ENCODE results near the gene FSHR. TPM values are rescaled to one million over a fixed set of nuclear protein-coding genes. Genes with fewer than 3 reads are reported as not detected.

The FSHR gene
- total and polyA plus RNA-seq, 2 of the 4 experiments (the other 2 are of a cell fraction) = not detected

DNA sequence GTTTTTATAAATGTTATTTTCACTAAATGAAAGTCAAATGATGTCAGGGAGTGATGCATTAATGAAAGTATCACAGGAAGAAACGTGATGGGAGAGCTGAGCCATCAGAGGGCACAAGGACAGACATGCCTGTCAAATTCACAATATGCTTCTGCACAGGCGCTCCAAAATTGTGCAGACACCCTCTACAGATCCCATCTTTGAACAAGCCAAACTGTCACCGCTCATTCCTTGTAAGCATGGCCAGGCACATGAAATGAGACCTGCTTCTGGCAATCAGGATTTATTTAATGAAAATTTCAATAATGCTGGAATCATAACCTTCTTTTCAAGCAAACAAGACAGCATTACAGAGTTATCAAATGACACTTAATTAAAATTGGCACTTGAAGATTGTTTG lies 20.4 kb upstream of the FSHR start:
- H2BK20ac ChIP-seq (ENCODE audit: low read depth, low read length) = no peak overlapping the region
- ChIA-PET CTCF (interaction anchor here (1.1 kb wide), 1 partner anchor 21 kb away, joined by 3 read pairs; no protein-coding TSS in a partner anchor), POLR2A (ENCODE audit: unreplicated experiment) (no interaction called here)
- no peak for ATAC-seq (ENCODE audit: low read depth)
- H3K18ac ChIP-seq (ENCODE audit: low read depth, low read length) = no peak overlapping the region
- H4K91ac ChIP-seq (ENCODE audit: insufficient read depth, low read depth, low read length) = no peak overlapping the region
- no peak overlapping the region for H3K14ac ChIP-seq (replicated peaks; ENCODE audit: low read depth, low read length)
- H4K5ac ChIP-seq (ENCODE audit: low read depth, low read length) = no peak overlapping the region
- H3K4me1 ChIP-seq (ENCODE audit: control insufficient read depth, insufficient read depth, low read length) = no peaks in the 10 kb centered on the region
- H3K9me3 ChIP-seq (ENCODE audit: control insufficient read depth, insufficient read depth, low read length) = peaks cover 2% of the 10 kb centered on the region
- H3K56ac ChIP-seq (ENCODE audit: extremely low read depth, insufficient read depth, low read length) = no peak overlapping the region
- intact Hi-C loops (cut with micrococcal nuclease) = no loop called here
- no TSS peak for BruUV-seq (replicated peaks)
- H3K27ac ChIP-seq (ENCODE audit: insufficient read depth, low read length) = no peak overlapping the region
- no peaks in the 10 kb centered on the region for H4K20me1 ChIP-seq (ENCODE audit: insufficient read depth, low read length)
- H3K9me1 ChIP-seq (ENCODE audit: insufficient read depth, low read length) = no peaks in the 10 kb centered on the region
- DNase-seq = no peak
- H3K36me3 ChIP-seq (ENCODE audit: control insufficient read depth, insufficient read depth, low read length) = no peaks in the 10 kb centered on the region
- H2AK5ac ChIP-seq (ENCODE audit: low read depth, low read length) = no peak overlapping the region
- H3K79me1 ChIP-seq (ENCODE audit: low read depth in 1 of 2, low read length in 2 of 2) = no peaks in the 10 kb centered on the region
- H4K8ac ChIP-seq (ENCODE audit: low read depth in 2 of 2, low read length in 2 of 2) = no peak overlapping the region
- no peak overlapping the region for H2BK15ac ChIP-seq (ENCODE audit: low read depth, low read length)
- dilution Hi-C loops (cut with HindIII; ENCODE audit: low sequenced_read_pairs, unreplicated experiment) = no loop called here
- no peaks in the 10 kb centered on the region for H3K27me3 ChIP-seq (ENCODE audit: control insufficient read depth, insufficient read depth, low read length)
- no peak overlapping the region for H2AK9ac ChIP-seq (replicated peaks; ENCODE audit: low read depth, low read length, poor library complexity)
- 0% methylated on average over 1 of the region's 3 CpGs; no CpG with 5 or more reads in 1 of the 2 experiments for WGBS, 2 experiments (ENCODE audit: extremely low coverage in 2 of 2, insufficient read length in 1 of 2)
- H2BK5ac ChIP-seq (ENCODE audit: low read depth, low read length, poor library complexity, severe bottlenecking) = no peak overlapping the region
- no peak overlapping the region for H3K23ac ChIP-seq (ENCODE audit: low read depth, low read length)
- no peak overlapping the region for H3K4ac ChIP-seq (ENCODE audit: low read depth, low read length)
- TF ChIP-seq, protein P1, sequence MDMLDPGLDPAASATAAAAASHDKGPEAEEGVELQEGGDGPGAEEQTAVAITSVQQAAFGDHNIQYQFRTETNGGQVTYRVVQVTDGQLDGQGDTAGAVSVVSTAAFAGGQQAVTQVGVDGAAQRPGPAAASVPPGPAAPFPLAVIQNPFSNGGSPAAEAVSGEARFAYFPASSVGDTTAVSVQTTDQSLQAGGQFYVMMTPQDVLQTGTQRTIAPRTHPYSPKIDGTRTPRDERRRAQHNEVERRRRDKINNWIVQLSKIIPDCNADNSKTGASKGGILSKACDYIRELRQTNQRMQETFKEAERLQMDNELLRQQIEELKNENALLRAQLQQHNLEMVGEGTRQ (IDR thresholded peaks at IDR 0.05; ENCODE audit: low read depth, low read length) = no peak
- no peak for TF ChIP-seq MAZ (IDR thresholded peaks at IDR 0.05; ENCODE audit: borderline replicate concordance, low read depth, low read length)
- TF ChIP-seq RFX5 (IDR thresholded peaks at IDR 0.05; ENCODE audit: low read depth, low read length) = no peak
- no peak for TF ChIP-seq RAD21 (IDR thresholded peaks at IDR 0.05; ENCODE audit: low read length)
- TF ChIP-seq SMC3 (IDR thresholded peaks at IDR 0.05; ENCODE audit: low read depth, low read length) = no peak
- TF ChIP-seq FOS (IDR thresholded peaks at IDR 0.05; ENCODE audit: low read depth, low read length) = no peak
- TF ChIP-seq MXI1 (IDR thresholded peaks at IDR 0.05; ENCODE audit: borderline replicate concordance, low read depth, low read length) = no peak
- no peak for TF ChIP-seq CTCF (conservative IDR thresholded peaks at IDR 0.05; ENCODE audit: low read depth, low read length)
- no peak for TF ChIP-seq MAFK (IDR thresholded peaks at IDR 0.05; ENCODE audit: low read depth, low read length)
- no peak for TF ChIP-seq BHLHE40 (IDR thresholded peaks at IDR 0.05; ENCODE audit: low read depth, low read length)
- no peak for TF ChIP-seq CEBPB (IDR thresholded peaks at IDR 0.05; ENCODE audit: low read depth, low read length)
- no peak for TF ChIP-seq POLR2A (IDR thresholded peaks at IDR 0.05; ENCODE audit: low read depth, low read length)
- no peak for TF ChIP-seq NFE2L2 (IDR thresholded peaks at IDR 0.05; ENCODE audit: low read depth, low read length)
- TF ChIP-seq ELK1 (IDR thresholded peaks at IDR 0.05; ENCODE audit: borderline replicate concordance, low read depth, low read length) = no peak
- TF ChIP-seq RCOR1 (IDR thresholded peaks at IDR 0.05; ENCODE audit: insufficient replicate concordance, low read length) = no peak
- TF ChIP-seq CHD1 (IDR thresholded peaks at IDR 0.05; ENCODE audit: low read depth, low read length) = no peak
- no peak overlapping the region for H3K4me3 ChIP-seq (ENCODE audit: insufficient read depth, low read depth, low read length)
- no peak overlapping the region for H3K9ac ChIP-seq (ENCODE audit: low read depth, low read length)
- no peak overlapping the region for H3K4me2 ChIP-seq (ENCODE audit: low read depth, low read length)
- H2AFZ ChIP-seq (replicated peaks; ENCODE audit: low read length, poor library complexity) = no peak overlapping the region
- in situ Hi-C loops (cut with MboI; ENCODE audit: low sequenced_read_pairs) = no loop called here
- H2BK120ac ChIP-seq (ENCODE audit: low read depth, low read length) = no peak overlapping the region

Measured in IMR-90 (cell line).